Measurements from ENCODE around the gene NDST1. TPM values are rescaled to one million over a fixed set of nuclear protein-coding genes. Genes with fewer than 3 reads are reported as not detected.

Gene NDST1
- total RNA-seq, 1 donor from 2014 or later, result 228 TPM

- peaks cover 64% of the 10 kb centered on the region for H3K4me1 Mint-ChIP-seq (ENCODE audit: low read depth)
- H3K4me3 Mint-ChIP-seq (ENCODE audit: unreplicated experiment), result no peak overlapping the region
- no peak for DNase-seq (ENCODE audit: low spot score)
- H3K9me3 Mint-ChIP-seq (ENCODE audit: low read depth), result peaks cover 5% of the 10 kb centered on the region
- H3K36me3 Mint-ChIP-seq (ENCODE audit: low read depth), result peaks cover 4% of the 10 kb centered on the region
- TF ChIP-seq CTCF (IDR thresholded peaks at IDR 0.05), result no peak
- no peaks in the 10 kb centered on the region for H3K27me3 Mint-ChIP-seq (ENCODE audit: low read depth)
- peak overlapping the region; percentile 27 for H3K27ac Mint-ChIP-seq (ENCODE audit: unreplicated experiment)
Observed at GRCh38 chr5:150561192-150561512, 53.2 kb downstream of the NDST1 start.

- peak overlapping the region; percentile 36 for H3K27ac Mint-ChIP-seq (ENCODE audit: unreplicated experiment)
- H3K36me3 Mint-ChIP-seq (ENCODE audit: low read depth), result peaks cover under 1% of the 10 kb centered on the region
- peaks cover 60% of the 10 kb centered on the region for H3K4me1 Mint-ChIP-seq (ENCODE audit: low read depth)
- no peaks in the 10 kb centered on the region for H3K27me3 Mint-ChIP-seq (ENCODE audit: low read depth)
- DNase-seq (ENCODE audit: low spot score), result peak; percentile 59
- no peak overlapping the region for H3K4me3 Mint-ChIP-seq (ENCODE audit: unreplicated experiment)
- no peak for TF ChIP-seq CTCF (IDR thresholded peaks at IDR 0.05)
- H3K9me3 Mint-ChIP-seq (ENCODE audit: low read depth), result peaks cover 5% of the 10 kb centered on the region
Observed at GRCh38 chr5:150561571-150562275, 53.8 kb downstream of the NDST1 start.

DNA sequence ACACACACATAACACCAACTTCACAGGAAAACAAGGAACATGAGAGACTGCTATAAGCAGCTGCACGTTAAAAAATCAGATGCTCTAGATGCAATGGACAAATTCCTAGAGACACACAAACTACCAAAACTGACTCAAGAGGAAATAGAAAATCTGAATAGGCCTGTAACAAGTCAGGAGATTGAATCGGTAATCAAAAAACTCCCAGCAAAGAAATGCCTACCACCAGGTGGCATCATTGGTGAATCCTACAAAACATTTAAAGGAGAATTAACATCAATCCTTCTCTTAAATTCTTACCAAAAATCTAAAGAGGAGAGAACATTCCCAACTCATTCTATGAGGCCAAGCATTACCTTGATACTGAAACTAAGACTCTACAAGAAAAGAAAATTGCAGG lies 54.9 kb downstream of the NDST1 start:
- peak; percentile 82 for TF ChIP-seq CTCF (IDR thresholded peaks at IDR 0.05)
- Mint-ChIP-seq H3K4me3 (ENCODE audit: unreplicated experiment) (no peak overlapping the region), H3K27me3 (ENCODE audit: low read depth) (no peaks in the 10 kb centered on the region), H3K4me1 (ENCODE audit: low read depth) (peaks cover 60% of the 10 kb centered on the region), H3K36me3 (ENCODE audit: low read depth) (no peaks in the 10 kb centered on the region), H3K27ac (ENCODE audit: unreplicated experiment) (peak overlapping the region; percentile 74), H3K9me3 (ENCODE audit: low read depth) (peaks cover 5% of the 10 kb centered on the region)
- no peak for DNase-seq (ENCODE audit: low spot score)

DNA sequence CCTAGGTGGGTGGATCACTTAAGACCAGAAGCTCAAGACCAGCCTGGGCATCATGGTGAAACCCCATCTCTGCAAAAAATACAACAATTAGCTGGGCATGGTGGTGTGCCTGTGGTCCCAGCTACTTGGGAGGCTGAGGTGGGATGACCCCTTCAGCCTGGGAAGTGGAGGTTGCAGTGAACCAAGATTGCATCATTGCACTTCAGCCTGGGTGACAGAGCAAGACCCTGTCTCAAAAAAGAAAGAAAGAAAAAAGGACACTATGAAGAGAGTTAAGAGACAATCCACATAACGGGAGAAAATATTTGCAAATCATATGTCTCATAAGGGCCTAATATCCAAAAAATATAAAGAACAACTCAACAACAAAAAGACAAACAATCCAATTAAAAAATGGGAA lies 57.9 kb downstream of the NDST1 start:
- Mint-ChIP-seq H3K27me3 (ENCODE audit: low read depth) (no peaks in the 10 kb centered on the region), H3K9me3 (ENCODE audit: low read depth) (peaks cover 5% of the 10 kb centered on the region), H3K4me1 (ENCODE audit: low read depth) (peaks cover 37% of the 10 kb centered on the region), H3K36me3 (ENCODE audit: low read depth) (no peaks in the 10 kb centered on the region), H3K27ac (ENCODE audit: unreplicated experiment) (peak overlapping the region; percentile 12), H3K4me3 (ENCODE audit: unreplicated experiment) (no peak overlapping the region)
- no peak for TF ChIP-seq CTCF (IDR thresholded peaks at IDR 0.05)
- DNase-seq (ENCODE audit: low spot score), result no peak

- Mint-ChIP-seq H3K4me3 (ENCODE audit: unreplicated experiment) (no peak overlapping the region), H3K4me1 (ENCODE audit: low read depth) (peaks cover 29% of the 10 kb centered on the region), H3K36me3 (ENCODE audit: low read depth) (no peaks in the 10 kb centered on the region), H3K9me3 (ENCODE audit: low read depth) (peaks cover 5% of the 10 kb centered on the region), H3K27me3 (ENCODE audit: low read depth) (no peaks in the 10 kb centered on the region), H3K27ac (ENCODE audit: unreplicated experiment) (peak overlapping the region; percentile 91)
- no peak for TF ChIP-seq CTCF (IDR thresholded peaks at IDR 0.05)
- DNase-seq (ENCODE audit: low spot score), result no peak
Observed at GRCh38 chr5:150567031-150567717, 59.2 kb downstream of the NDST1 start.

Data from chondrocyte (in vitro differentiated cells).